Measurements from ENCODE around the gene PPP2R5B.

- TF ChIP-seq CTCF (IDR thresholded peaks at IDR 0.05) (no peak), EZH2phosphoT487 (IDR thresholded peaks at IDR 0.05) (no peak)
Measured at GRCh38 chr11:64963072-64963631, 38.7 kb downstream of the PPP2R5B start.
